ENCODE results near the gene TBL1XR1.

The TBL1XR1 gene

DNA sequence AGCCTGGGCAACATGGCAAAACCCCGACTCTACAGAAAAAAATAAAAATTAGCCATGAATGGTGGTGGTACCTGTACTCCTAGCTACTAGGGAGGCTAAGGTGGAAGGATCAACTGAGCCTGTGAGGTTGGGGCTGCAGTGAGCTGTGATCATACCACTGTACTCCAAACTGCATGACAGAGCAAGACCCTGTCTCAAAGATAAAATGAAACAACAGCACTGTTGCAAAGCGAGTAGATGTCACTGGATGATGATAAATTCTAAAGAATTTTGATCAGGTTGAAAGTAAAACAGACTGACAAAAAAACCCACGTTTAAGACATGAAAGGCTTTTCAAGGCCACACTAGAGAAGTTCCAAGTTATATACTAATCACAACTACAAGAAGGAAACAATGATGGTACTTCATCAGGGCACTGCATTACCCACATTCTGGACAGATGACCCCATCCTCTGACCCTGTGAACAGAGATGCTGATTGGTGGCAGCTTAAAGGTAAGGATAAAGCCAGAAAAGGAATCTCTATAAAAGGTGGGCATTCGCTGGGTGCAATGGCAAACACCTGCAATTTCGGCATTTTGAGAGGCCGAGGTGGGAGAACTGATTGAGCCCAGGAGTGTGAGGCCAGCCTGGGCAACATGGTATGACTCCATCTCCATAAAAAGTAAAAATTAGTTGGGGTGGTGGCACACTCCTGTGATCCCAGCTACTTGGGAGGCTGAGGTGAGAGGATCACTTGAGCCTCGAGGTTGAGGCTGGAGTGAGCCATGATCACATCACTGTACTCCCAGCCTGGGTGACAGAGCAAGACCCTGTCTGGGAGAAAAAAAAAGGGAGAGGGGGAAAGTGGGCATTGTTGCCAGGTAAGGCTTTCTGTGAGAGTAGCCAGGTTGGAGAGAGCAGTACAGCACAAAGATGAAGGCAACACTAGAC, 59.2 kb downstream of the TBL1XR1 start:
- no peak for DNase-seq

DNA sequence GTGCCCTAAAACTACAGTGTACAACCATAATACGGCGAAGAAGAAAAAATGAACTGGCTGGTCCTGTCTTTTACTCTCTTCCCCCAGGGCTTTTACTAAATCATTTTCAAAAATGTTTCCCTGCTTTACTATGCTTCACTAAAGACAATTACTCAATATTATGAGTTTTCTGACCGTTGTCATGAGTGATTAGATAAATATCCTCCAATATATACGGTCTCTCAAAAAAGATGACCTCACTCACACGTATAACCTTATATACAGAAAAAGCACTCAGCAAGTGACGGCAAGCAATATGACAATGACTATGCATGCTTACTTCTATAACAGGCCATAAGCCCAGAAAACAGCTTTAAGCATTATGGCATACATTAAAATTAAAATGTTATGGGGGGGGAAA, 60.5 kb downstream of the TBL1XR1 start:
- DNase-seq = no peak

GRCh38 chr3:177135841-177136492, 61.3 kb downstream of the TBL1XR1 start:
- no peak for DNase-seq

DNA sequence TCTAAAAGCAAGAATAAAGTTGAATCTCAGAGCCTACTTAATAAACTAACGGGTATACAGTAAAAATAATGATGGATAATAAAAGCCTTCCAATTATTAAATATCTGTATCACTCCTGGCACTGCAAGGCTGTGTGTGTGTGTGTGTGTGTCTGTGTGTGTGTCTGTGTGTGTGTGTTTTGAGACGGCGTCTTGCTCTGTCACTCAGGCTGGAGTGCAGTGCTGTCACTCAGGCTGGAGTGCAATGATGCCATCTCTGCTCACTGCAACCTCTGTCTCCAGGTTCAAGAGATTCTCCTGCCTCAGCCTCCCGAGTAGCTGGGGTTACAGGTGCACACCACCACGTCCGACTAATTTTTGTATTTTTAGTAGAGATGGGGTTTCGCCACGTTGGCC, 62.5 kb downstream of the TBL1XR1 start:
- DNase-seq = no peak

DNA sequence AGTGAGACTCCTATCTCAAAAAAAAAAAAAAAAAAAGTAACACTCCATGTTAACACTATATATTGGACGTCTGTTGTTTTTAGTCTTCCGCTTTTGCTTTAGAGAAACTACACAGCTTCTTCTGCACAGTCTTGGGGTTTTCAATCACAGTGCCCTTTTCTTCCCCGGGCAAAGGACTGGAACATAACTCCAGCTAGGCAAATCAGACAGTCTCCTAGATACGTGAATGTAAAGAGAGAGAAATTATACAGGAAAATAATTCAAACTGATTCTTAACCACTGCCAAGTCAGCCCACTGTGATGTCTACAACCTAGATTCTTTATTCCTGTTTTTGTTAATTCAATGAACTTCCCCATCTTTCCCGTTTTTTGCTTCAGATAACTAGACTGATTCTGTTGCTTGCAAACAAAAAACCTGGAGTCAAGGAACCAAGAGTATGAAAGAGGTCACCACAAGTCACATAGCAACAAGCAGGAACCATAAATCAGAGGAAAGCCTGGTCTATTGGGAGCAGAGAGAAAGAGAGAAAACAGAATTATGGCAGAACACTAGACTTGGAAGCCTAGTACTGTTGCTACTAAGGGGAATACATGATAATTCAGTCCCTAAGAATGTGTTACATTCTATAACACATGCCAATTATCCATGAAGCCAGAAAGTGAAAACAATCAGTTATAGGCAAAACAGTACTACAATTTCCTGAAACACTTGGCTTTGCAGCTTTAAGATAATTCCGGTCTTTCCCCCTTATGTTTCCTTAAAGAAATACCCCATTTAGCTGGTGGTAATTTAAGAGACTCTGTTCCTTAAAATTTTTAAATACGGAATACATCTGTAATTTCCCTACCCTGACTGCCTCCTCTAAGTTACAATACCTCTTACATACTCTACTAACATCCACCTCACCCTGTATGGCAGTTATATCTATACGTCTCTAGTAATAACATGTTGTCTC, 63.1 kb downstream of the TBL1XR1 start:
- no peak for DNase-seq

DNA sequence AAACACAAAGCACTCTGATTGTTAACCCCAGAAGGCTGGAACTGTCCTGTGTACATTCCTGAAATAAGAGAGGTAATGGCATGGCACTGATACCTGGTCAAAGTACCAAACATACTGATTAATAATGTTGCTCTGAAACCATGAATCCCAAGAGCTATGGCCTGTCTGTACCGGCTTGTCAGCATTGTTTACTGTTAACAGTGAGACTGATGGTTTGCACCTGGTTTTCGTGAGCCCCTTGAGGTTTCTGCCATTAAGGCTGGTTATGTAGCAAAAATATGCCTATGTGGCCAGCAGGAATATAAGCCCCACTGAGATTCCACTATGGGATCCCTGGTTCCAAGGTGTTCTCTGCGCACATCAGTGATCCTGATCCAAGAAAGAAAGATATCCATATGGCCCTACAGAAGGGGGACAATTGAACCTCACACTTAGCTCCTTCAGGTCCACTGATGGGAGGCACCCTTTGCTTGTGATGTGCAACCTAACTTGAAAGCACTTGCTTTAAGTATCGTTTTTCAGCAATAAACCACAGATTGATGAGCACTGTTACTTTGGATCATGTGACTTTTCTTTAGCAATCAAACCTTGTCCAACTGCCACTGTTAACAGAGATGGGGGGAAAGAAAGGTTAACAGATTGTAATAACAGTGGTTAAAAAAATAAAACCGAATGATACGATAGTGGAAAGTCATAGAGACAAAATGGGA, 65.2 kb downstream of the TBL1XR1 start:
- peak; percentile 11 for DNase-seq

DNA sequence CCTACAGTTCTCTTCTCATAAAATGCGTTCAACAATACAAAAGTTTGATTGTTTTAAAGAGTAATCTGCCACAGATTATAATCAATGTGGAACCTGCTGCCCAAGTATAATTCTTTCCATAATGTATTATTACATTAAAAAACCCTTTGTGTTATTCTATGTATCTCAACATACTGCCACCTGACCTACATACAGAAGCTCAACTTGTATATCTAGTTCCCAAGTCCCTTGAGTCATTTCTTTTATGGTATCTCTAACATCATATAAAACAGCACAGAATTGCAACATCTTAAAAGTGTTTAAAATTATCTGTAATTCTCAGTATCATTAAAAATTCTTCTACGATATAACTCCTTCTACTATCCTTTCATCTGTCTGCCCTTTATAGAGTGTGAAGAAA, 70.3 kb downstream of the TBL1XR1 start:
- no peak for DNase-seq

GRCh38 chr3:177126015-177126773, 71.1 kb downstream of the TBL1XR1 start:
- DNase-seq = no peak

DNA sequence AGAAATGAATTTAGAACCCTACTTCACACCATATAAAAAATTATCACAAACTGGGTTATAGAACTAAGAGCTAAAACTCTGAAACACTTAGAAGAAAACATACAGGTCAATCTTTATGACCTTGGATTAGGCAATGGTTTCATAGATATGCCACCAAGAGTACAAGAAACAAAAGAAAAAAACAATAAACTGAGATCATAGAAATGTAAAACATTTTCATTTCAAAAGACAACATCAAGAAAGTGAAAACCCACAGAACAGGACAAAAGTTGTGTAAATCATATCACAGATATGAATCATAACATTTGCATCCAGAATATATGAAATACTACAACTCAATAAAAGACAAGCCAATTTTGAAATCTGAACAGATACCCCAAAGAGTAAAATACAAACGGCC, 72.4 kb downstream of the TBL1XR1 start:
- DNase-seq = no peak

DNA sequence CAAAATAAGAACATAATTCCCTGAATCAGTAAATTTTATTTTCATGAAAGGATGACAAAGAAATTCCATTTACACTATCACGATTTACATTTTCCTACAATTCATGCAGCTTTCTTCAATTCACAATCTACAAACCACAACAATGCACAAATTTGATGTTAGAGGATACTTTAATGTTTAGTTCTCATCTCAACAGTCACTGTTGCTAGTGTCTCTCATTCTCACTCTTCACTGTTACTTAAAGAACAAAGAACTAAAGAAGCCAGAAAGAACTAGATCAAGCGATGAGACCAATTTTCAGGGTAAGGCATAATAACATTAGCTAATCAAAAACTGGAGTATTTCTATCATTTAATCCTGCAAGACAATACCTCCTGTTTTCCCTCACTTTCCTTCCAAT, 73.5 kb downstream of the TBL1XR1 start:
- no peak for DNase-seq

DNA sequence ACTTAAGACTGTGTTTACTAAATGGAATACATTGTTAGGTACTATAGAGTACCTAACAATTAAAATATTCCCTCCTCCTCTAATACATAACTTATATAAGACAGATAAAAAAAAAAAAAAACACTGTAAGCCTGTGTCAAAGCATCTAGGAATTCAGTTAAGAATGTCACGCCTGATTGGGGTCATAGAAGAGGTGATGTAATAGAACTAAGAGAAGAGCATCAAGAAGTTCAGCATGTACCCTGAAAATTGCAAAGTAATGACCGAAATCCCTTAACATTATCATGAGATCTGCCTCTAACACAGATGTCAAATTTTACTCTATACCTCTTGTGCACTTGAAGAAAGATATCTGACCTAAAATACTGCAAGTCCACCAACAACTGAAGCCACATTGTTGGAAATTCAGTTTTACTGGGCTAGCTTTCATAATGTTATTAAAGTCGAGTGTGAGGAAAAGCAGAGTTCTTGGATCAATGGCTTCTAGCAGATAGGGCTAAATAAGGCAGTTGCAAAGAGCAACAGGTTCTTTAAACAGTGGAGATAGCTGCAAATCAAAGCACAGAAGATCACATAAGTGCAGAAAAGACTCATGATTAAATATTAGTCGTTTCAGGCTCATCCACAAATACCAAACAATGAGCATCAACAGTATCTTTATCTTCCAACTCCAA, 75.0 kb downstream of the TBL1XR1 start:
- no peak for DNase-seq

- DNase-seq = no peak
Observed at GRCh38 chr3:177119829-177120228, 77.5 kb downstream of the TBL1XR1 start.

DNA sequence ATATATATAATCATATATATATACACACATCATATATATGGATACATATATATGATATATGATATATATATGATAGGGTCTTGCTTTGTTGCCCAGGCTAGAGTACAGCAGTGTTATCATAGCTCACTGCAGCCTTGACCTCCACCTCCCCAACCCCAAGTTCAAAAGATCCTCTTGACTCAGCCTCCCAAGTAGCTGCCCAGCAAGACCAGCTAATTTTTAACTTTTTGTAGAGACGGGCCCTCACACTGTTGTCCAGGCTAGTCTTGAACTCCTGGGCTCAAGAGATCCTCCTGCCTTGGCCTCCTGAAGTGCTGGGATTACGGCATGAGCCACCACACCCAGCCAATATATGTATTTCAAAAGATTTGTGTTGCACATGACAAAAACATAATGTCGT, 83.0 kb downstream of the TBL1XR1 start:
- no peak for DNase-seq

DNA sequence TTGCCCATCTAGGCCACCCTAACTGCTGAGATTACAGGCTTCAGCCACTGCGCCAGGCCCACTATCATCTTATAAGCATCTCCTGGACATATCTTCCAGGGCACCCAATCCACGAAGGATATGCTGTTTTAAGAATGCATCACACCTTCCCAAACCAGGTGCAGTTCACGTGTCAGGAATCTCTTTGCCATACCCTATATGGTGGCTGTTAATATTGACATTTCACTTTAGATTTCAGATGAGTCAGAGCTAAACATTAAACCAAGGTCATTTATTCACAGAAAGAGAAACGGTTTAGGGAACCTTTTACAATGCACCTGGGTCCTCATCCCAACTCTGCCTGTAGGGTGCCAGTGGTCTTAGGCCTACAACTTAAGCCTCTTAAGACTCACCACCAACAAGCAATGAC, 85.7 kb downstream of the TBL1XR1 start:
- DNase-seq = no peak

DNA sequence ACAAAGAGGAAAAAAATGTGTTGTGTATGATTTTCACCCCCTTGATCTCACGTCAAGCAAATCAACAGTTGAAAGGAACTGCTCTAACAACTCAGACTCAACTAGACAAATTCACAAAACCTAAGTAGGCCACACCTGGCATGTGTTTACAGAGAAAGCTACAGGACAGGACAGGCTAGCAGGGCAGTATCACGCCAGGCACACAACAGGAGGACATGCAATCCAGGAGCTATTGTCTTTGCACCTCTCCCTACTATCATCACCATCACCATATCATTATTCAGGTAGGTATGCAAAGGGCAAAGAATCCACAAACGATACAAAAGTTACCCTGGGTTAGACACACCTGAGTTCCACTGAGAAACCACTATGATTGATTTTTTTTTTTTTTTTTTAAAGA, 86.4 kb downstream of the TBL1XR1 start:
- DNase-seq = no peak

DNA sequence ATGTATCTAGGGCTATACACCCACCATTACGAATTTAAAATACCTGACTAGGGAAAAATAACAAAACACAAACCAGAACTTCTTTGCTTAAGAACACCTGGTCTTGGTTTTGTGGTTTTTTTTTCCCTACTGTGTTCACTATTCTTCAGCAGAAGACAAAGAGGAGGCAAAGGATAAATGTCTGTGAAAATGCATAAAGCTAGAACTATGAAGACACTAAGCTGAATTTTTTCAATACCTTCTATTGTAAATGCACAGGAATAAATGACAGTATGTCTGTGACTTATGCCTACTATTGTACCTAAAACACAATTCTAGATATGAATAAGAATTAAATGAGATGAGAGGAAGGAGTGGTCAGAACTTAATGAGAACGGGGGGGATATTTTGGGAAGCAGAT, 86.9 kb downstream of the TBL1XR1 start:
- no peak for DNase-seq

DNA sequence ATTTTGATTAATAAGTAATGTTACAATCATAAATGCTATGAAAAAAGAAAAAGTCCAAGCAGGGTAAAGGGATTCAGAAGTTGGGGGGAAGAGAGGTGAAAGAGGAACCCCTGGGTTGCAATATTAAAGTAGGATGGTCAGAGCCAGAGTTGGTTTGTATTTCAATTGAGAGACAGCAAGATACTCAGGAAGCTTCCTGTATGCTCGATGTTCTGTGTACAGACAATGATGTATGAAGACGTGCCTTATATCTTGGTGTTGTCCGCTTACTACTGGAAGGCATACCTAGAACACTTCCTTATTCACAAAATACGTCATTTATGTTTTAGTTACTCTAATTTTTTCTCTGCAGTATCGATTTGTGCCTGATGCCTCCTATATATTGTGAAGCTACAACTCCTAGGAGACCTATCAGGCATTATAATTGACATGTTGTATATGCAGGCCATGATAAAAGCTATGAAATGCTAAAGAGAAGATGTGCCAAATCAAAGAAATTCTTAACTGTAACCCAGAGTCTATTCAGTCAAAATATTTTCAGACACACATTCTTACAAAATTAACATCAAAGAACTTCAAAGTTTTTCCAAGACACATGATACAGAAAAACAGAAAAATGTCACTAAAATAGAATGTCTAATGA, 87.5 kb downstream of the TBL1XR1 start:
- no peak for DNase-seq

DNA sequence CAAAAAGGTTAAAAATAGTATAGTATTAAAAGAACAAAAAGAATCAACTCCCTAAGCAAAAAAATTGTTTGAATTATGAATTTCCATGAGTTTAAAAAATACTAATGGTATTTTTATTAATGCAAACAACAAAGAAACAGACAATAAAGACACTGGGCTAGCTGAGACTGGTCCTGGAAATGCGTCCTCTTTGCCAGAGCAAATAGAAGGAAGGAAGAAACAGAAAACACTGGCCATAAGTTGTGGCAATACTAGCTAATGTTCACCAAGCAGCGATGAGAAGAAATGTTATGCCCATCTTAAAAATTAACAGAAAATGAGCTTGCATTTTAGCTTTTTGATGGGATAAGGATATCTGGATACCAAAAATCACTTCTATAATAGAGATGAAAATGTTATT, 88.6 kb downstream of the TBL1XR1 start:
- DNase-seq = no peak

DNA sequence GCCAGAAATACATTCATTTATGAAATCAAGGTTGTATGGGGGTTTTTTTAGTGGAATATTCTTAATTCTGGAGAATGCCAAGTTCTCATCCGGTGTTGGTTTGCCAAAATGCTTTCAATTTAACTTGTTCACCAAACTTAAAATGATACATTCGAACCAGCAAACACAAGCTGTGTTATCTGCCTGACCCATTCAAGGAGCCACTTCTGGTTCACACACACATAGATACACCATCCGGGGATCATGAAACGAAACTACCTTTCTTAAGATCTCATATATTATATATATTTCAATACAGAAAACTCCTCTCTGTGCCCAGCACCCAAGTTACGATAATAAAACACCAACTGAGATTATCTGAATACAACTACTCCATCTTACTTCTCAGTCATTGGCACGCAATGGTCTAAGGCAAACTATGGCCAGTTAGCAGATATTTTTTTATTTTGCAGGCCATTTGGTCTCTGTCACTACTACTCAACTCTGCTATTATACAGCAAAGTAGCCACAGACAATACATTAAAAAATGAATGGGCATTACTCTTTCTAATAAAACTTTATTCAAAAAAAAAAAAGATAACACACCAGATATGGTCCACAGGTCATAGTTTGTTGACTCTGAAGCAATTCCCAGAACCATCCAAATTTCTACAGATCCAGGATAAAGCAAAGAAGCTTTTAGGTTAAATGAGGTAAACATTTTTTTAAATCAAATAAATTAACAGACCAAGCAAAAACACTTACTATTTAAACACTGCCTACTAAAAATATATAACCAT, 89.6 kb downstream of the TBL1XR1 start:
- DNase-seq = no peak

DNA sequence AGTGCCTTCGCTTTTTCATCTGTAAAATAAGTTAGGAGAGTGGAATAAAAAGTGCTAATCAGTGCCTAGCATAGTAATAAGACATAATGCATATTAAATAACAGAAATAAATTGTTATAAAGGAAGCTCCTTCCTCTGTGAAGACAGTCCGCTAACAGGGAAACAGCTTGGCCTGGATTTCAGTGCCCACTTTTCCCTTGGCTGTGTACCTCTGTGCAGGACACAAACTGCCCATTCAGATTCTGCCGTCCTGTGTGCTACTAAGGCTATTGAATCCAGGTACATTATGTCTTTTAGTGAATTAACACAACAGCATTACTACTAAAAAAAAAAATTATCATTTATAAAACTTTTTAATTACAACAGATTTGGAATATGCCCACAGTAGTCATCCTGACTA, 90.7 kb downstream of the TBL1XR1 start:
- DNase-seq = no peak

Data from NCI-H187 treated with DMSO at 0.1 percent for 48 hours (cell line).